Nephron (organoid): Measurements from ENCODE around the gene MPHOSPH10.

Source experiments
- H3K27ac Mint-ChIP-seq, 3 experiments: 2 replicates each; pipeline ENCODE4 v1.8.0; 2020; ENCODE audit warnings: mixed read lengths in 3 of 3, mild to moderate bottlenecking in 2 of 3, moderate library complexity in 1 of 3
- H3K27me3 Mint-ChIP-seq: 2 replicates; pipeline ENCODE4 v1.8.0; 2021; ENCODE audit warnings: low read depth, mild to moderate bottlenecking, moderate library complexity, mixed read lengths
- H3K36me3 Mint-ChIP-seq: 2 replicates; pipeline ENCODE4 v1.8.0; 2020; ENCODE audit warnings: low read depth, mixed read lengths
- H3K4me1 Mint-ChIP-seq: 2 replicates; pipeline ENCODE4 v1.8.0; 2020; ENCODE audit warnings: mixed read lengths
- H3K4me3 Mint-ChIP-seq, 3 experiments: 2 replicates each; pipeline ENCODE4 v1.8.0; 2020; ENCODE audit warnings: mild to moderate bottlenecking in 3 of 3, mixed read lengths in 3 of 3, moderate library complexity in 2 of 3
- H3K9me3 Mint-ChIP-seq: 2 replicates; pipeline ENCODE4 v1.8.0; 2020; ENCODE audit warnings: mixed read lengths
- TF ChIP-seq, protein P1 (sequence below), 3 experiments: fragments of 200-600 bp; sonication (generic); IDR thresholded peaks; one replicate each; pipeline ENCODE4 v1.5.0; 2021; ENCODE audit warnings: antibody characterized with exemption in 3 of 3; ENCODE audit not compliant: unreplicated experiment in 3 of 3

MPHOSPH10 gene

DNA sequence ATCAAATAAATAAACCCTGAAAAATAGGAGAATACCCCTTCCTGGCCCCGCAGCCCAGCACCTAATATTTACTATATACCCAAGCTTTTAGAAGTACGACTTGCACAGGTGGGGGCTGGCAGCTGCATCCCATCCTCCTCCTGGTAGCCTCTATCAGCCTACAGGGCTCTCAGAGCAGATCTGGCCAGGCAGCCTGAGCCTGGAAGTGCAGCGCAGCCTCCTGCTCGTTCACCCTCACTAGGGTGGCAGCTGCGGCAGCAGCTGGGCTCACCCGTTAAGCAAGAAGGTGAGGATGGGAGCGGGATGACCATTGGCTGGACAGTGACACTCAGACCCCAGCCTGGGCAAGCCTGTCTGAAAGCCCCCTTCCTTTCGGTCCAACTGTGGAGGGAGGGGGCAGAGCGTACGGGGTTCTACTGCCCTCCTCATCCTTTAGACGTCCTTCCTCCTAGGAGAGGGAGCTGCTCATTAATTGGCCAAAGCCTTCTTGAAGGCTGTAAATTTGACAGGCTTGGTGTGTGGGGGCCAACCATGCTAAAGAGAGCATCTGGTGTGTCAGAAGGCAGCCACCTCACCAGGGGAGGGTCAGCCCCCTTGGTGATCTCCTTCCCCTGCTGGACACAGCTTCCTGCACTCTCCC is 23.3 kb downstream of the MPHOSPH10 start:
- Mint-ChIP-seq H3K4me3 (no peak overlapping the region), H3K9me3 (no peaks in the 10 kb centered on the region), H3K27ac (no peak overlapping the region), H3K36me3 (peaks cover 16% of the 10 kb centered on the region), H3K4me1 (peaks cover 12% of the 10 kb centered on the region), H3K27me3 (peaks cover 19% of the 10 kb centered on the region)
- TF ChIP-seq, protein P1, sequence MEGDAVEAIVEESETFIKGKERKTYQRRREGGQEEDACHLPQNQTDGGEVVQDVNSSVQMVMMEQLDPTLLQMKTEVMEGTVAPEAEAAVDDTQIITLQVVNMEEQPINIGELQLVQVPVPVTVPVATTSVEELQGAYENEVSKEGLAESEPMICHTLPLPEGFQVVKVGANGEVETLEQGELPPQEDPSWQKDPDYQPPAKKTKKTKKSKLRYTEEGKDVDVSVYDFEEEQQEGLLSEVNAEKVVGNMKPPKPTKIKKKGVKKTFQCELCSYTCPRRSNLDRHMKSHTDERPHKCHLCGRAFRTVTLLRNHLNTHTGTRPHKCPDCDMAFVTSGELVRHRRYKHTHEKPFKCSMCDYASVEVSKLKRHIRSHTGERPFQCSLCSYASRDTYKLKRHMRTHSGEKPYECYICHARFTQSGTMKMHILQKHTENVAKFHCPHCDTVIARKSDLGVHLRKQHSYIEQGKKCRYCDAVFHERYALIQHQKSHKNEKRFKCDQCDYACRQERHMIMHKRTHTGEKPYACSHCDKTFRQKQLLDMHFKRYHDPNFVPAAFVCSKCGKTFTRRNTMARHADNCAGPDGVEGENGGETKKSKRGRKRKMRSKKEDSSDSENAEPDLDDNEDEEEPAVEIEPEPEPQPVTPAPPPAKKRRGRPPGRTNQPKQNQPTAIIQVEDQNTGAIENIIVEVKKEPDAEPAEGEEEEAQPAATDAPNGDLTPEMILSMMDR (IDR thresholded peaks at IDR 0.05; ENCODE audit: unreplicated experiment in 3 of 3): no peak

DNA sequence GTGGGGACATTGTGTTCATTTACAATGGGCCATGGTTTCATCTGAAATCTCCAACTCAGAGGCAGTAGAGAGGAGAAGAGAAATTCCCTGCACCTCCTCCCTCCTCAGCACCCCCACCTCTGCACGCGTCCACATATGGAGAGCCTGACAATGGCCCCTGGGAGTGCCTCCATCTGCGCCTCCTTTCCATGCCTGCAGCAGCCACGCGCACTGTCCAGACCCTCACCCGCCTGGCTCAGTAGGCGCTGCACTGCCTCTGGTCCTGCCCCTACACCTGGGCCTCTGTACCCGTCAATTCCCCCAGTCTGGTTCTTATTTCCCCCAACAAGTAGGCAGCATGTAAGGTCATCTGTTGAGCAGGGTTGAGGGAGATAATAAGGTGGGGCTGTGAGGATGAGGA is 23.8 kb downstream of the MPHOSPH10 start:
- Mint-ChIP-seq H3K9me3 (no peaks in the 10 kb centered on the region), H3K27me3 (peaks cover 19% of the 10 kb centered on the region), H3K4me1 (peaks cover 12% of the 10 kb centered on the region), H3K27ac (no peak overlapping the region), H3K36me3 (peaks cover 10% of the 10 kb centered on the region), H3K4me3 (no peak overlapping the region)
- TF ChIP-seq, protein P1 (IDR thresholded peaks at IDR 0.05; ENCODE audit: unreplicated experiment in 3 of 3): no peak

DNA sequence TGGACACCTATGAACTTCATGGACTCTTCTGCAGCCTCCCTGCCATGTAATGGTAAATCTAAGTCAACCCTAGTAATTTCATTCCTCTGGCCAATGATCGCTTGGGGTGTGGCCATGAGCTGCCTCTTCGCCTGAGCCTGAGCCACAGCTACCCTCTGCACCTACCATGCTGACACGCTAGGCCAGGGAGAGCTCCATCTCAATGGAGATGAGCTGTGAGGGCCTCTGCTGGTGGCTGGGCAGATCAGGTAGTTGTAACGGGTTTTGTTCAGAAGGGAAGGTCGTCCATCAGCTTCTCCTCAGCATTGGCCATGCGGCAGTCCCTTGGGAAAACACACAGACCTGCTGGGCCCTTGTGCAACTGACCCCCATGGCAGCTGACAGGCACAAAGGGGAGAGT is 24.4 kb downstream of the MPHOSPH10 start:
- TF ChIP-seq, protein P1 (IDR thresholded peaks at IDR 0.05; ENCODE audit: unreplicated experiment in 3 of 3): no peak
- H3K27ac Mint-ChIP-seq: no peak overlapping the region
- H3K36me3 Mint-ChIP-seq: peaks cover 6% of the 10 kb centered on the region

DNA sequence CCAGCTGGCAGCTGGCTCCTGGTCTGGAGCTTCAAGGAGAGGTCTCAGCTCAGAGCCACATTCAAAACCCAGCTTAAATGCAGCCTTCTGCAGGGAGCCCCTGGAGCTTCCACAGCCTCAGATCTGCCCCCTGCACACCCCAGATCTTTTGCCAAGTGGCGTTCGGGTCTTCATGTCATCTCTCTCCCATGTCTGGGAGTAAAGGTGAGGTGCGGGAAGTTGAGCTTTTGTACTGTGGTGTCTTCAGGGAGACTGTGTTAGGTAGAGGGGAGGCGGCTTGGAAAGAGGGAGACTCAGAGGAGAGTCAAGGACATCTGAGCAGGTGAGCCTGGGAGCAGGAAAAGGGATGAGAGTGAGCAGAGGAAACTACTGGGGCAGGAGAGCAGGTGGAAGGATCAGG is 25.4 kb downstream of the MPHOSPH10 start:
- TF ChIP-seq, protein P1 (IDR thresholded peaks at IDR 0.05; ENCODE audit: unreplicated experiment in 3 of 3): no peak
- H3K27me3 Mint-ChIP-seq: peaks cover 24% of the 10 kb centered on the region
- H3K9me3 Mint-ChIP-seq: no peaks in the 10 kb centered on the region
- H3K36me3 Mint-ChIP-seq: no peaks in the 10 kb centered on the region
- no peak overlapping the region for H3K4me3 Mint-ChIP-seq
- peaks cover 12% of the 10 kb centered on the region for H3K4me1 Mint-ChIP-seq
- H3K27ac Mint-ChIP-seq: no peak overlapping the region

More for the DNA sequence above, 24.4 kb downstream of the MPHOSPH10 start:
- Mint-ChIP-seq H3K9me3 (no peaks in the 10 kb centered on the region), H3K4me3 (no peak overlapping the region), H3K27me3 (peaks cover 20% of the 10 kb centered on the region), H3K4me1 (peaks cover 12% of the 10 kb centered on the region)

DNA sequence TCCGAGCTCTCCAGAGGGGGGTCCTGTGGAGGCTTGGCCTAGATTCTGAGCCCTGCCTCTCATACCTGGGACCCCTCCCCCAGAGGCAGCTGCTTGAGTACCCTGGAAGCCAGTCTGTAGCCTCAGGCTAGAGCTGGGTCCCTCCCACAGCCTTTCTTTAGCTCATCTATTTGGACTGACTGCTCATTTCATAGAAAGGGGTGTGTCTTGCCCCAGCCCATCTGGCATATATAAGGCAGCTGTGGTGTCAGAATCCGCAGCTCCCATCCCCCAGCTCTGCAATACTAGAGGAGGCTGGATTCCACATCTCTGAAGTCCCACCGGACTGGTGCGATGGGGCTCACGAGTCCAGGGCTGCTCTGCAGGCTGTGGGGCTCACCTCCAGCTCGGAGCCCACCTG is 26.1 kb downstream of the MPHOSPH10 start:
- TF ChIP-seq, protein P1 (IDR thresholded peaks at IDR 0.05; ENCODE audit: unreplicated experiment in 3 of 3): no peak
- Mint-ChIP-seq H3K36me3 (no peaks in the 10 kb centered on the region), H3K9me3 (no peaks in the 10 kb centered on the region), H3K4me3 (no peak overlapping the region), H3K4me1 (peaks cover 12% of the 10 kb centered on the region), H3K27me3 (peaks cover 24% of the 10 kb centered on the region), H3K27ac (no peak overlapping the region)

DNA sequence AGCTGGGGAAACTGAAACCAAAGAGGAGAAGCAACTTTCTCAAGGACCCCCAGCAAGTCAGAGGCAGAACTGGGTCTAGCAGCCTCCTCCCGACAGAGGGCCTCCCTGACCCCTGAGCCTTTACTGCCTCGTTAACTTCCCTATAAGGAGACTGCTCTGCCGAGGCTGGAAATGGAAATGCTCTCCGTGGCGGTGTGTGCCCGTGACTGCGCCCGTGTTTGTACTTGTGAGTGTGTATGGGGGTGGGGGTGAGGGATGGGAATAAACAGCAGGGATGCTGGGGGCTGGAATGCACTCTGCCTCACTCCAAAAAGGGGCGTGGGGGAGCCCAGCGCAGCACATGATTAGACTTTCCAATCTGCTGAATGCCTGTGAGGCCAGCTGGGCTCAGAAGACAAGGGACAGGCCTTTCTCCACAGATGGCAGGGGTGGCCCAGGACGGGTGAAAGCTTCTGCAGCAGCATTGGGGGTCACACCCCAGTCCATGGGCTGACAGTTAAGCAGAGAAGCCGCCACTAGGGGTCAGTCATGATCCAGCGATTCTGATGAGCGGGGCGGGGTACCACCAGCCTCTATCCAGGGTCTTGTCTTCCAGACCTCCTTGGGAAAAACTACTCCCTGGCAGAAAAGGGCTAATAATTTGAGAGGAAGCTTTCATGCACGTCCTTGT is 26.8 kb downstream of the MPHOSPH10 start:
- Mint-ChIP-seq H3K36me3 (no peaks in the 10 kb centered on the region), H3K27me3 (peaks cover 24% of the 10 kb centered on the region)
- TF ChIP-seq, protein P1 (IDR thresholded peaks at IDR 0.05; ENCODE audit: unreplicated experiment in 3 of 3): peak; percentile 56 to 76 (median 61)

More for the DNA sequence above, 26.8 kb downstream of the MPHOSPH10 start:
- peak overlapping the region; percentile 19 to 57 (median 27) for H3K4me3 Mint-ChIP-seq
- H3K9me3 Mint-ChIP-seq: no peaks in the 10 kb centered on the region
- peak overlapping the region in 1 of 3 experiments; percentile 34 for H3K27ac Mint-ChIP-seq
- H3K4me1 Mint-ChIP-seq: peaks cover 12% of the 10 kb centered on the region
